ENCODE data around the gene BTAF1. TPM values are rescaled to one million over a fixed set of nuclear protein-coding genes. Genes with fewer than 3 reads are reported as not detected.

The BTAF1 gene
- total RNA-seq, 1 donor from 2014 or later, result 30.0 TPM

- Mint-ChIP-seq H3K27me3 (ENCODE audit: unreplicated experiment) (peaks cover 2% of the 10 kb centered on the region), H3K9me3 (ENCODE audit: unreplicated experiment) (no peaks in the 10 kb centered on the region), H3K4me3 (ENCODE audit: unreplicated experiment) (no peak overlapping the region), H3K27ac (ENCODE audit: unreplicated experiment) (no peak overlapping the region), H3K4me1 (ENCODE audit: unreplicated experiment) (no peaks in the 10 kb centered on the region), H3K36me3 (ENCODE audit: low read depth, unreplicated experiment) (peaks cover 22% of the 10 kb centered on the region)
- TF ChIP-seq CTCF (IDR thresholded peaks at IDR 0.05; ENCODE audit: unreplicated experiment), result no peak
- no peak for DNase-seq (ENCODE audit: low spot score)
Observed at GRCh38 chr10:92003258-92003657, 79.7 kb downstream of the BTAF1 start.

GRCh38 chr10:92005978-92006377 is 82.4 kb downstream of the BTAF1 start:
- no peak for TF ChIP-seq CTCF (IDR thresholded peaks at IDR 0.05; ENCODE audit: unreplicated experiment)
- H3K36me3 Mint-ChIP-seq (ENCODE audit: low read depth, unreplicated experiment), result peaks cover 20% of the 10 kb centered on the region
- DNase-seq (ENCODE audit: low spot score), result no peak
- no peaks in the 10 kb centered on the region for H3K4me1 Mint-ChIP-seq (ENCODE audit: unreplicated experiment)
- no peak overlapping the region for H3K27ac Mint-ChIP-seq (ENCODE audit: unreplicated experiment)
- H3K9me3 Mint-ChIP-seq (ENCODE audit: unreplicated experiment), result no peaks in the 10 kb centered on the region
- no peaks in the 10 kb centered on the region for H3K27me3 Mint-ChIP-seq (ENCODE audit: unreplicated experiment)
- H3K4me3 Mint-ChIP-seq (ENCODE audit: unreplicated experiment), result no peak overlapping the region

GRCh38 chr10:92009445-92009844 is 85.9 kb downstream of the BTAF1 start:
- H3K4me3 Mint-ChIP-seq (ENCODE audit: unreplicated experiment), result no peak overlapping the region

GRCh38 chr10:92010047-92010735 is 86.6 kb downstream of the BTAF1 start:
- H3K36me3 Mint-ChIP-seq (ENCODE audit: low read depth, unreplicated experiment), result peaks cover 12% of the 10 kb centered on the region
- H3K27ac Mint-ChIP-seq (ENCODE audit: unreplicated experiment), result no peak overlapping the region
- no peak for DNase-seq (ENCODE audit: low spot score)
- H3K4me1 Mint-ChIP-seq (ENCODE audit: unreplicated experiment), result no peaks in the 10 kb centered on the region
- TF ChIP-seq CTCF (IDR thresholded peaks at IDR 0.05; ENCODE audit: unreplicated experiment), result no peak
- no peak overlapping the region for H3K4me3 Mint-ChIP-seq (ENCODE audit: unreplicated experiment)
- H3K27me3 Mint-ChIP-seq (ENCODE audit: unreplicated experiment), result no peaks in the 10 kb centered on the region
- no peaks in the 10 kb centered on the region for H3K9me3 Mint-ChIP-seq (ENCODE audit: unreplicated experiment)

More at GRCh38 chr10:92009445-92009844, 85.9 kb downstream of the BTAF1 start:
- no peak for TF ChIP-seq CTCF (IDR thresholded peaks at IDR 0.05; ENCODE audit: unreplicated experiment)
- H3K4me1 Mint-ChIP-seq (ENCODE audit: unreplicated experiment), result no peaks in the 10 kb centered on the region
- H3K27me3 Mint-ChIP-seq (ENCODE audit: unreplicated experiment), result no peaks in the 10 kb centered on the region
- H3K36me3 Mint-ChIP-seq (ENCODE audit: low read depth, unreplicated experiment), result peaks cover 12% of the 10 kb centered on the region
- H3K9me3 Mint-ChIP-seq (ENCODE audit: unreplicated experiment), result no peaks in the 10 kb centered on the region
- no peak overlapping the region for H3K27ac Mint-ChIP-seq (ENCODE audit: unreplicated experiment)
- DNase-seq (ENCODE audit: low spot score), result no peak

GRCh38 chr10:92011560-92012214 is 88.1 kb downstream of the BTAF1 start:
- no peaks in the 10 kb centered on the region for H3K27me3 Mint-ChIP-seq (ENCODE audit: unreplicated experiment)
- no peaks in the 10 kb centered on the region for H3K4me1 Mint-ChIP-seq (ENCODE audit: unreplicated experiment)
- H3K36me3 Mint-ChIP-seq (ENCODE audit: low read depth, unreplicated experiment), result peaks cover 12% of the 10 kb centered on the region
- no peak overlapping the region for H3K27ac Mint-ChIP-seq (ENCODE audit: unreplicated experiment)
- no peak for DNase-seq (ENCODE audit: low spot score)
- no peak for TF ChIP-seq CTCF (IDR thresholded peaks at IDR 0.05; ENCODE audit: unreplicated experiment)
- H3K4me3 Mint-ChIP-seq (ENCODE audit: unreplicated experiment), result no peak overlapping the region
- H3K9me3 Mint-ChIP-seq (ENCODE audit: unreplicated experiment), result no peaks in the 10 kb centered on the region
